Limb (tissue), 2 donors: ENCODE results near the gene KCNE4.
A peak's percentile ranks its signal among the peaks of the same experiment; 100 is the strongest.

Source experiments
- DNase-seq, 2 donors: peaks; one replicate each; pipeline ENCODE4 v3.0.0-alpha.2; 2016; ENCODE audit errors: extremely low spot score in 2 of 2

Gene KCNE4

GRCh38 chr2:223040527-223040926 is 11.5 kb upstream of the KCNE4 start:
- no peak for DNase-seq

- peak in 1 of 2 donors; percentile 47 for DNase-seq
Observed at GRCh38 chr2:223041527-223042109, 10.4 kb upstream of the KCNE4 start.

DNA sequence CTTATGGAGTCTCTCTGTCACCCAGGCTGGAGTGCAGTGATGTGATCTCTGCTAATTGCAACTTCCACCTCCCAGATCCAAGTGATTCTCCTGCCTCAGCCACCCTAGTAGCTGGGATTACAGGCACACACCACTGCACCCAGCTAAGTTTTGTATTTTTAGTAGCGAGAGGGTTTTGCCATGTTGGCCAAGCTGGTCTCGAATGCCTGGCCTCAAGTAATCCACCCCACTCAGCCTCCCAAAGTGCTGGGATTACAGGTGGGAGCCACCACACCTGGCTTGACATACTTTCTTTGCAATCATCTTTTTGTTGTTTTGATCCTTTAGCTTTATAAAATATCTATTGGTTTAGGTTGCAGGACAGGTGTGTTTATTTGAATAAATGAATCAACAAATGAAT is 9.7 kb upstream of the KCNE4 start:
- DNase-seq: no peak

- no peak for DNase-seq
Observed at GRCh38 chr2:223042704-223043118, 9.3 kb upstream of the KCNE4 start.

DNA sequence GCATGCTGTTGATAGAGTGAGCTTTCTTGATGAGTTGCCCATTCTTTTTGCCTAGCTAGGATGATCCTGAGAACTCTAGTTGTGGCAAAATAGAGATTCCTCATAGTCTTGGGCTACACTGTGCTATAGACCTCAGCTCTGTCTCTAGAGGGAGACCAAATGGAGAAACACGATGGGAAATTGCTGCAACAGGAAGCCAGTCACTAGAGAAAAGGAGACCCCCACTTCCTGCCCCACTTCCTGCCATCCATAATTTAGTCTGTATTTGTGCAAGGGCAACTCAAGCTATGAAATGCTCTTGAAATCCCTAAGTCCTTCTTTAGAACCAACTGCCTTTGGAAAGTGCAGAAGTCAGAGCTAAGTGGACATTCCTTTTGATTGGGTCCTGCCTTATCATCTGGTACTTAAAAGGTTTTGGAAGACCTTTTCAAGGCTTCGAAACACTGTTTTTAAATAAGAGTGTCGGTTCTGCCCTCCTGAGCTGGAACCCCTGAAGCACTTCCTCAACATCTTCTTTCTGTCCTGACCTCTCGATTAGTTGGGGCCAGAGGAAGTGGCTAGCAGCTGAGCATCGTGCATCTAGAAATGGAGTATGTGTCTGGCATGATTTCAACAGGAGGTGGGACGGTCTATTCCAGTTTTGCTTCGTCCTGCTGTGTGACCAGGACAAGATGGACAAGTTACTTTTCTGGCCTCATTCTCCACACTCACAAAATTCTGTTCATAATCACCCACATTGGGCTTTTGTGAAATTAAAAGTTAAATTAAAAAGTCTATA is 8.6 kb upstream of the KCNE4 start:
- DNase-seq: no peak

- DNase-seq: no peak
Observed at GRCh38 chr2:223044092-223044836, 7.7 kb upstream of the KCNE4 start.

DNA sequence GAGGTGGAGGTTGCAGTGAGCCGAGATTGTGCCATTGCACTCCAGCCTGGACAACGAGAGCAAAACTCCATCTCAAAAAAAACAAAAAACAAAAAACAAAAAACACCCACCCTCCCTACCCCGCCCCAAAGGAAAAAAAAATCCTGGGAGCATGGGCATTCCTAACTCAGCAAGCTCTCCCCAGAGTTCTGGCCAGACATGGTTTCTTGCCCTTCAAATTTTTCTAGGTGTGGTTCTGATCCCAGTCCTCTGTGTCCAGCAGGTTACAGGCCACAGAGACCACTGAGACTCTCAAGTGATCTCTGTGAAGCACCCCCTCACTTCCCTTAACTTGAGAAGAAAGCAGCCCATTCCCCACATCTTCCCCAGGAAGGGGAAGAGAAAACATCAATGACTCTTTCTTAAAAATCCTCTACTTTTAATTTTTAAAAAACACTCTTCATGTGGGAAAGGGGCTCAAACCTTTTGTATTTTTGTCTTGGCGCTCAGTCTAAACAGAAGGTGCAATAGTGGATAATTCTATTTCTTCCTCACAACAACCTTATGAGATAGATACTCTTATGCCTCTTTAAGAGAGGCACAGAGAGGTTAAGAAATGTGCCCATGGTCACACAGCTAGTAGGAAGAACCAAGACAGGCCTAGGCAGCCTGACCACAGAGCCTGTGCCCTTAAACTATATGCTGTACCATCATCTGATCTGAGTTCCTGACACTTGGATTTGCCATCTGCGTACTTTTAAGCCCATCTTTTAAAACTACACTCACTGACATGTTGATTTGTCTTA is 6.9 kb upstream of the KCNE4 start:
- DNase-seq: no peak

GRCh38 chr2:223046470-223047040 is 5.4 kb upstream of the KCNE4 start:
- no peak for DNase-seq

DNA sequence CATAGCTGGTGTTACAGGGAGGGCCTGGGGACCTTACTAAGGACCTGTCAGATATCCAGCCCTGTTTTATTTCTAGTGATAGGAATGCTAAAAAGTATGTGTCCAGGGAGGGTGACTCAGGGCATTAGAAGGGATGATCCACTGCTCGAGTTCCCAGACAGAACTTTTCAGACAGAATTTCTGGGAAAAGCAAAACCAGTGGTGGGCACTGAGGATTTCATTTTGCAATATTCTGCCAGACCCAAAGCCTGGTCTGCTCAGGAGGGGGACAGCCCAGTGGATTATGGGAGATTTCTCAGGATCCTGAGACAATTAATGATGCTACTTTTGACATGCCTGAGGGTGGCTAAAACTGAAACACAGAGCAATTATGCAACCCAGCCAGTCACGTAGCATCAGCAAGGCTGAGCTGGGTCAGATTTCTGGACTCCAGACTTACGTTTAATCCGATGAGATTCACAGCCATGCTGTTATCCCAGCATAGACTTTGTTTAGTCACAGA is 4.7 kb upstream of the KCNE4 start:
- no peak for DNase-seq

- DNase-seq: no peak
Observed at GRCh38 chr2:223048519-223048918, 3.5 kb upstream of the KCNE4 start.

GRCh38 chr2:223049356-223049755 is 2.6 kb upstream of the KCNE4 start:
- no peak for DNase-seq

DNA sequence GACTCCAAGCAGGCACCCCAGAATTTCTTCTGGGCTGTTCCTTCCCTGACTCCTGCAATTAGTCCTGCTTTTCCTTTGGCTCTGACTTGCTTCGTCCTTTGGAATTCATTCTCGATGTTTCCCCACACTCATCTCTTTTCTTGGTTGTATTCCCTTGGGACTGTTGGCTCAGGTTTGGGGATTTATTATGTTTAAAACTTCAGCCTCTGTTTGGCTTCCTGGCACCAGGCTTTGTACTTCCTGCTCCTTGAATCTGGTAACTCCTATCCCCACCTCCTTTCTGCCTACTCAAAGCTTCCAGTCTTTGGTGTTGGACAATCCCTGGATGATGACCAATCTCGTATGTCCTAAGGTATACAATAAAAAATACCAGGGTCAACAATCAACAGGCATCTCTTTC is 1.8 kb upstream of the KCNE4 start:
- DNase-seq: no peak

DNA sequence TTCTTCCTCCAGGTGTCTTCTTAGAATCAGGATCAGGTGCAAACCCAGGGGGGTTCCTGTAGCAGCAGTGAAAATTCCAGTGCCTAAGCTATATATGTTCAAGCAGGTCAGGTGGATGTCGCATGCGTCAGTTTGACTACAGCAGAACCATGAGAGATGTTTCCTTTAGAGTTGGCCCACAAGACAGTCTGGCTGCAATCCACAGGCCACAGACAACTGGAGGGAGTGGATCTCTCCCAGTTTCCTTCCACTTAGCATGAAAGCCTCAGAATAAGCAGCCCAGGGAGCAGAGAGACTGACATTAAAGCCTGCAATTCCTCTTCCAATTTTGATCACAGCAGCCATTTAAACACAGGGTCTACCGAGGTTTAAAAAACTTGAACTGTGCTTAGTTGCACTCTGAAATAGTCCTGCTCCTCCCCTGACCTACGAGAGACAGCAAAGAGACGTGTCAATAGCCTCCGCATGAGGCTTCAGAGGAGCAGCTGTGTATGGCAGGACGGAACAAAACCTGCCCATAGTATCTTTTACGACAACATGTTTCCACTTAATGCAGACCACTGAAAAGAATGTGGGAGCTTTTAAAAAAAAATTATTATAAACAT is 988 bp upstream of the KCNE4 start:
- DNase-seq: peak in 1 of 2 donors; percentile 32

GRCh38 chr2:223052548-223053483 is 826 bp downstream of the KCNE4 start:
- peak in 1 of 2 donors; percentile 52 for DNase-seq

- DNase-seq: peak in 1 of 2 donors; percentile 34
Observed at GRCh38 chr2:223053484-223054192, 1.6 kb downstream of the KCNE4 start.

GRCh38 chr2:223054193-223054781 is 2.3 kb downstream of the KCNE4 start:
- DNase-seq: peak; percentile 43 to 46

DNA sequence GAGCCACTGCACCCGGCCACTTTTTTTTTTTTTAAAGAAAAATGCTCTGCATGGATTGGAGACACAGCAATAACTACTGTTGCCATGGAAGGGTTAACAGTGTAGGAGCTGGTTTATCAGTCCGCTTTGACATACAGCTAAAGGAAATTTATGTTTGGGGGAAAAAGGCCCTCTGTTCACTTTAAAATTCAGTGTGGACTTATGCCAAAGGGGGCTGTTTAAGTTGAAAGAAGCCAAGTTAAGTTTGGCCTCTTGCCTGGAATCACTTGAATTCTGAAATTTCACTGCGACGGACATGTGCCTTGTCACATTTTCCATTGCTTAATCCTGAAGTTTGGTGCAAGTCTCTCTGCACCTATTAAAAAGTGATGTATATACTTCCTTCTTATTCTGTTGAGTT is 3.1 kb downstream of the KCNE4 start:
- peak; percentile 52 to 94 for DNase-seq

DNA sequence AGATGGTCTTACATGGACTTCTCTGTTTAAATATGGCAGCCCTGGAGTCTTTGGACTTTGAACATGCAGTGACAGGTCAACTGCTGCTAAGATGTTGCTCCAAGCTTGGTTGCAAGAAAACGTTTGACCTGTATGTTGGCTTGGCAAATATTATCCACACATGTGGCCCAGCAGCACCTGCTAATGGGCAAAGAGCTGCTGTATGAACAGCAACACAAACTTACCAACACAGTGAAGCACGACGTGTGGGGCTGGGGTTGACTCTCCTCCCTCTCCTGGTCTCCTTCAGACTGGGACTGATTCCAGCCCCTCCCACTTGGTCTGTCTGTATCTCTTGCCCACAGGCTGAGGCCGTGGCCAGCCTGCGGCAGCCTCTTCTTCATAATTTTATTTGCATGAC is 3.8 kb downstream of the KCNE4 start:
- peak; percentile 43 to 54 for DNase-seq
